Osteocyte (in vitro differentiated cells): ENCODE measurements around the gene DUS2. TPM values are rescaled to one million over a fixed set of nuclear protein-coding genes. Genes with fewer than 3 reads are reported as not detected.

Experiments
- DNase-seq: peaks from one replicate; pipeline ENCODE4 v3.0.0; 2021; ENCODE audit warnings: mixed read lengths; ENCODE audit not compliant: unreplicated experiment; ENCODE audit errors: extremely low spot score
- H3K27ac Mint-ChIP-seq: one replicate; pipeline ENCODE4 v1.8.0; 2021; ENCODE audit warnings: mild to moderate bottlenecking, mixed read lengths; ENCODE audit not compliant: unreplicated experiment
- H3K27me3 Mint-ChIP-seq: one replicate; pipeline ENCODE4 v1.8.0; 2021; ENCODE audit warnings: mixed read lengths; ENCODE audit not compliant: unreplicated experiment
- H3K36me3 Mint-ChIP-seq: one replicate; pipeline ENCODE4 v1.8.0; 2021; ENCODE audit warnings: mixed read lengths; ENCODE audit not compliant: unreplicated experiment
- H3K4me1 Mint-ChIP-seq: one replicate; pipeline ENCODE4 v1.8.0; 2021; ENCODE audit warnings: mixed read lengths; ENCODE audit not compliant: unreplicated experiment
- H3K4me3 Mint-ChIP-seq: one replicate; pipeline ENCODE4 v1.8.0; 2021; ENCODE audit warnings: mild to moderate bottlenecking, moderate library complexity, mixed read lengths; ENCODE audit not compliant: unreplicated experiment
- H3K9me3 Mint-ChIP-seq: one replicate; pipeline ENCODE4 v1.8.0; 2021; ENCODE audit warnings: mixed read lengths; ENCODE audit not compliant: unreplicated experiment
- total RNA-seq: library from RNA; stranded (reverse); gene quantifications from 2 replicates; pipeline ENCODE4 v1.2.1, GENCODE V29; 2021
- TF ChIP-seq, protein P1 (sequence below): fragments of 200-600 bp; sonication (generic); IDR thresholded peaks from 2 replicates; pipeline ENCODE4 v1.5.0; 2021; ENCODE audit warnings: antibody characterized with exemption, mild to moderate bottlenecking, moderate library complexity

DUS2 gene
- total RNA-seq, 1 donor from 2014 or later, result 17.2 TPM

DNA sequence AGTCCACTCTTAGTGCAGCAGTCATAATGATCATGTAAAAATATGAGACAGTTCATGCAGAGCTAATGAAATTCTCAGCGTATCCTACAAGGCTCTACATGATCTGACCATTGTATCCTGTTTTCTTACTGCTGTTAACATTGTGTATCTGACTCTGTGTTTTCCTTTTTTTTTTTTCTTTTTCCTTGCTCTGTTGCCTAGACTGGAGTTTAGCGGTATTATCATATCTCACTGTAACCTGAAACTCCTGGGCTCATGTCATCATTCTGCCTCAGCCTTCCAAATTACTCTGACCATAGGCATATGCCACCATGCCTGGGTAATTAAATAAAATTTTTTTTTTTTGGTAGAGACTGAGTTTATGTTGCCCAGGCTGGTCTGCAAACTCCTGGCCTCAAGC lies 12.1 kb downstream of the DUS2 start:
- Mint-ChIP-seq H3K27me3 (no peaks in the 10 kb centered on the region), H3K4me1 (no peaks in the 10 kb centered on the region), H3K4me3 (no peak overlapping the region), H3K27ac (peak overlapping the region; percentile 5), H3K36me3 (peaks cover 10% of the 10 kb centered on the region), H3K9me3 (no peaks in the 10 kb centered on the region)
- DNase-seq, result no peak
- TF ChIP-seq, protein P1, sequence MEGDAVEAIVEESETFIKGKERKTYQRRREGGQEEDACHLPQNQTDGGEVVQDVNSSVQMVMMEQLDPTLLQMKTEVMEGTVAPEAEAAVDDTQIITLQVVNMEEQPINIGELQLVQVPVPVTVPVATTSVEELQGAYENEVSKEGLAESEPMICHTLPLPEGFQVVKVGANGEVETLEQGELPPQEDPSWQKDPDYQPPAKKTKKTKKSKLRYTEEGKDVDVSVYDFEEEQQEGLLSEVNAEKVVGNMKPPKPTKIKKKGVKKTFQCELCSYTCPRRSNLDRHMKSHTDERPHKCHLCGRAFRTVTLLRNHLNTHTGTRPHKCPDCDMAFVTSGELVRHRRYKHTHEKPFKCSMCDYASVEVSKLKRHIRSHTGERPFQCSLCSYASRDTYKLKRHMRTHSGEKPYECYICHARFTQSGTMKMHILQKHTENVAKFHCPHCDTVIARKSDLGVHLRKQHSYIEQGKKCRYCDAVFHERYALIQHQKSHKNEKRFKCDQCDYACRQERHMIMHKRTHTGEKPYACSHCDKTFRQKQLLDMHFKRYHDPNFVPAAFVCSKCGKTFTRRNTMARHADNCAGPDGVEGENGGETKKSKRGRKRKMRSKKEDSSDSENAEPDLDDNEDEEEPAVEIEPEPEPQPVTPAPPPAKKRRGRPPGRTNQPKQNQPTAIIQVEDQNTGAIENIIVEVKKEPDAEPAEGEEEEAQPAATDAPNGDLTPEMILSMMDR, result no peak

DNA sequence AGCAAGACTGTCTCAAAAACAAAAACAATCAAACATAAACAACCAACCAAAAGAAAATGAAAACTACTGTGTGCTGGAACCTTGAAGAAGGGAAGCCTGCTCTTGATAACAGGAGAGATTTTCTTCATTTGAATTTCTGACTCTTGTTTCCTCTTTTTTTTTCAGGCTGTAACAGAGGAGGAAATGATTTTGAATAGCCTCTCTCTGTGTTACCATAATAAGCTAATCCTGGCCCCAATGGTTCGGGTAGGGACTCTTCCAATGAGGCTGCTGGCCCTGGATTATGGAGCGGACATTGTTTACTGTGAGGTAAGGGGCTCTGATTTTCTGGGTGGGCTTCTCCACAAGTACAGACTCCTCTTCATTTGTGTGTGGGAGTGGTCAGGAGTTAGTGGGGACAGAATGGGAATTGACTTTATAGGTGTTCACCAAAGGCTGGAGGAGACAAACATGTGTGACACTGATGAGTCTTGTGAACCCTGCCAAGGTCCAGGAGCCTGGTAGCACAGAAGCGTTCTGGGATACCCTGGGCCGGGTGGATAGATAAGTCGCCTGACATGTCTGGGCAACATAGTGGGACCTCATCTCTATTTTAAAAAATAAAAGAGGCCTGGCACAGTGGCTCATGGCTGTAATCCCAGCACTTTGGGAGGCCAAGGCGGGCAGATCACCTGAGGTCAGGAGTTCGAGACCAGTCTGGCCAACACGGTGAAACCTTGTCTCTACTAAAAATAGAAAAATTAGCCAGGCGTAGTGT lies 14.9 kb downstream of the DUS2 start:
- H3K4me3 Mint-ChIP-seq, result no peak overlapping the region
- H3K27me3 Mint-ChIP-seq, result no peaks in the 10 kb centered on the region
- no peaks in the 10 kb centered on the region for H3K4me1 Mint-ChIP-seq
- H3K27ac Mint-ChIP-seq, result no peak overlapping the region
- peaks cover 8% of the 10 kb centered on the region for H3K36me3 Mint-ChIP-seq
- H3K9me3 Mint-ChIP-seq, result no peaks in the 10 kb centered on the region
- no peak for DNase-seq
- TF ChIP-seq, protein P1, result no peak

DNA sequence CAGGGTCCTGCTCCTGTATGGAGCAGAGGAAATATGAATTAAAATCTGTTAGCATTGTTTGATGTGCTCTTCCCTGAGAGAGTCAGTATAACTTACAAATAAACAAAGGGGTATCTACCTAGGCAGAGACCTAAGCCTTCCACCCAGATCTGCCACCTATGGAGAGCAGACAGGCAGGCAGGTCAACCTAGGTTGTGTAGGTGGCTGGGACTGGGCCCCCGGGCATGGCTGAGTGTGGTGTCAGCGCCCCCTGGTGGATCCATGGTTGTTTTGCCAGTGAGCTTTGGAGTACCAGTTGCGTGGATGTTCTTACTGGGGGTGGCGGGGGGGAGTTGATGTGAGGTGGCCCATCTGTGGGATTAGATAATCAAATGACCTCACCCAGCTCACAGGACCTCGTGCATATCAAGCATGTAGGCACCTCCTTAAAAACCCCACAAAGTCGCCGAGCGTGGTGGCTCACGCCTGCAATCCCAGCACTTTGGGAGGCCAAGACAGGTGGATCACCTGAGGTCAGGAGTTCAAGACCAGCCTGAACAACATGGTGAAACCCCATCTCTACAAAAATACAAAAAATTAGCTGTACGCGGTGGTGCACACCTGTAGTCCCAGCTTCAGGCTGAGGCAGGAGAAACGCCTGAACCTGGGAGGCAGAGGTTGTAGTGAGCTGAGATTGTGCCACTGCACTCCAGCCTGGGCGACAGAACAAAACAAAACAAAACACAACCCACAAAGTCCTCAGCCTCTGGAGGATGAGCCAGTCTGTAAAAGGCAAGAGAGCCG lies 17.6 kb downstream of the DUS2 start:
- Mint-ChIP-seq H3K4me3 (no peak overlapping the region), H3K4me1 (no peaks in the 10 kb centered on the region), H3K27ac (no peak overlapping the region), H3K9me3 (no peaks in the 10 kb centered on the region), H3K36me3 (peaks cover 6% of the 10 kb centered on the region), H3K27me3 (no peaks in the 10 kb centered on the region)
- peak; percentile 91 for DNase-seq
- TF ChIP-seq, protein P1, result peak; percentile 81

DNA sequence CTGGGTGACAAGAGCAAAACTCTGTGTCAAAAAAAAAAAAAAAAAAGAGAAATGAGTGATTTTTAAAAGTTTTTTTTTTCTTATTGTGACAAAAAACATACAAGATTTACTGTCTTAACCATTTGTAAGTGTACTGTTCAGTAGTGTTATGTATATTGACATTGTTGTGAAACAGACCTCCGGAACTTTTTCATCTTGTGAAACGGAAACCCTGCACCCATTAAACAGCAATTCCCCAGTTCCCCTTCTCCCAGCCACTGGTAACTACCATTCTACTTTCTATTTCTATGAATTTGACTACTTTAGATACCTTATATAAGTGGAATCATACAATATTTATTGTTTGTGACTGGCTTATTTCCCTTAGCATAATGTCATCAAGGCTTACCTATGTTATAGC lies 18.7 kb downstream of the DUS2 start:
- H3K4me1 Mint-ChIP-seq, result no peaks in the 10 kb centered on the region
- no peaks in the 10 kb centered on the region for H3K9me3 Mint-ChIP-seq
- H3K27me3 Mint-ChIP-seq, result no peaks in the 10 kb centered on the region
- H3K4me3 Mint-ChIP-seq, result no peak overlapping the region
- H3K27ac Mint-ChIP-seq, result no peak overlapping the region
- TF ChIP-seq, protein P1, result no peak
- DNase-seq, result no peak
- peaks cover 6% of the 10 kb centered on the region for H3K36me3 Mint-ChIP-seq

DNA sequence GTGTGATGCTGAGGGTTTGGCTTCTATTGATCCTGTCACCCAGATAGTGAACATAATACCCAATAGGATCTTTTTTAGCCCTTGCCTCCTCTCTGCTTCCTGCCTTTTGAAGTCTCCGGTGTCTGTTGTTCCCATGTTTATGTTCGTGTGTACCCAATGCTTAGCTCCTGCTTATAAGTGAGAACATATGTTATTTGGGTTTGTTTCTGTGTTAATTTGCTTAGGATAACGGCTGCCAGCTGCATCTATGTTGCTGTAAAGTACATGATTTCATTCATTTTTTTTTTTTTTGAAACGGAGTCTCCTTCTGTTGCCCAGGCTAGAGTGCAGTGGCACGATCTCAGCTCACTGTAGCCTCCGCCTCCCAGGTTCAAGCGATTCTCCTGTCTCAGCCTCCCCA lies 23.0 kb downstream of the DUS2 start:
- no peaks in the 10 kb centered on the region for H3K4me1 Mint-ChIP-seq
- no peak overlapping the region for H3K27ac Mint-ChIP-seq
- TF ChIP-seq, protein P1, result no peak
- no peak overlapping the region for H3K4me3 Mint-ChIP-seq
- no peak for DNase-seq
- H3K27me3 Mint-ChIP-seq, result no peaks in the 10 kb centered on the region
- H3K9me3 Mint-ChIP-seq, result no peaks in the 10 kb centered on the region
- peaks cover 3% of the 10 kb centered on the region for H3K36me3 Mint-ChIP-seq
